ENCODE measurements around the gene GALNT17.

- TF ChIP-seq CTCF (IDR thresholded peaks at IDR 0.05): no peak
- no peak for TF ChIP-seq POLR2A (IDR thresholded peaks at IDR 0.05)
Measured at GRCh38 chr7:71650653-71651337, 518.9 kb downstream of the GALNT17 start.

Data from uterus (tissue), 2 donors.